ENCODE results near the gene KPTN. TPM values are rescaled to one million over a fixed set of nuclear protein-coding genes. Genes with fewer than 3 reads are reported as not detected.
"Not testable (repeated sequence)": the region's sequence is repeated elsewhere in the genome, so short reads cannot be mapped to it uniquely, and the experiment has no call there.

The KPTN gene
- total RNA-seq, 1 donor from 2014 or later, result 3.2 TPM

- no peak for DNase-seq (ENCODE audit: low read depth in 2 of 2)
Measured at GRCh38 chr19:47492137-47492533, 8.1 kb upstream of the KPTN start.

GRCh38 chr19:47491358-47492136, 7.5 kb upstream of the KPTN start:
- no peak for DNase-seq (ENCODE audit: low read depth in 2 of 2)

GRCh38 chr19:47490847-47491246, 6.8 kb upstream of the KPTN start:
- DNase-seq (ENCODE audit: low read depth in 2 of 2), result no peak

- no peak for DNase-seq (ENCODE audit: low read depth in 2 of 2)
Measured at GRCh38 chr19:47490031-47490430, 6.0 kb upstream of the KPTN start.

- no peak for DNase-seq (ENCODE audit: low read depth in 2 of 2)
Measured at GRCh38 chr19:47489072-47489914, 5.3 kb upstream of the KPTN start.

GRCh38 chr19:47487551-47488515, 3.8 kb upstream of the KPTN start:
- DNase-seq (ENCODE audit: low read depth in 2 of 2), result no peak

- no peak for DNase-seq (ENCODE audit: low read depth in 2 of 2)
Measured at GRCh38 chr19:47486900-47487299, 2.9 kb upstream of the KPTN start.

- DNase-seq (ENCODE audit: low read depth in 2 of 2), result not testable (repeated sequence)
Measured at GRCh38 chr19:47486220-47486619, 2.2 kb upstream of the KPTN start.

- no peak for DNase-seq (ENCODE audit: low read depth in 2 of 2)
Measured at GRCh38 chr19:47485210-47485609, 1.2 kb upstream of the KPTN start.

- DNase-seq (ENCODE audit: low read depth in 2 of 2), result no peak
Measured at GRCh38 chr19:47483200-47483599, 819 bp downstream of the KPTN start.

- no peak for DNase-seq (ENCODE audit: low read depth in 2 of 2)
Measured at GRCh38 chr19:47481460-47482052, 2.5 kb downstream of the KPTN start.

- DNase-seq (ENCODE audit: low read depth in 2 of 2), result no peak
Measured at GRCh38 chr19:47480658-47481057, 3.4 kb downstream of the KPTN start.

GRCh38 chr19:47479701-47480503, 4.1 kb downstream of the KPTN start:
- peak; percentile 19 to 49 for DNase-seq (ENCODE audit: low read depth in 2 of 2)

- no peak for DNase-seq (ENCODE audit: low read depth in 2 of 2)
Measured at GRCh38 chr19:47476438-47476972, 7.5 kb downstream of the KPTN start.

GRCh38 chr19:47475465-47475864, 8.6 kb downstream of the KPTN start:
- DNase-seq (ENCODE audit: low read depth in 2 of 2), result no peak

GRCh38 chr19:47473336-47473735, 10.7 kb downstream of the KPTN start:
- DNase-seq (ENCODE audit: low read depth in 2 of 2), result no peak

GRCh38 chr19:47471733-47472457, 12.1 kb downstream of the KPTN start, which contains the start of gene SLC8A2:
TSS of gene SLC8A2 (minus strand) at chr19:47471893. CDS start at chr19:47466403, 5,490 bp downstream.
- peak; percentile 70 to 75 for DNase-seq (ENCODE audit: low read depth in 2 of 2)

GRCh38 chr19:47471381-47471732, 12.7 kb downstream of the KPTN start:
- no peak for DNase-seq (ENCODE audit: low read depth in 2 of 2)

GRCh38 chr19:47470447-47471195, 13.4 kb downstream of the KPTN start:
- no peak for DNase-seq (ENCODE audit: low read depth in 2 of 2)
